GM12878 (cell line): Measurements from ENCODE around the gene CDCA3.
"Not testable (repeated sequence)": the region's sequence is repeated elsewhere in the genome, so short reads cannot be mapped to it uniquely, and the experiment has no call there.

Experiments used
- EZH2 ChIP-seq: IDR thresholded peaks from 2 replicates; pipeline ENCODE4 v1.6.1; 2012; ENCODE audit warnings: low read depth, mild to moderate bottlenecking, control low read depth, inconsistent platforms, low read length, borderline replicate concordance; ENCODE audit not compliant: control insufficient read depth
- IKZF1 ChIP-seq: fragments of 450-650 bp; conservative IDR thresholded peaks from 2 replicates; pipeline ENCODE4 v1.6.1; 2017; ENCODE audit warnings: antibody characterized with exemption, mild to moderate bottlenecking

DNA sequence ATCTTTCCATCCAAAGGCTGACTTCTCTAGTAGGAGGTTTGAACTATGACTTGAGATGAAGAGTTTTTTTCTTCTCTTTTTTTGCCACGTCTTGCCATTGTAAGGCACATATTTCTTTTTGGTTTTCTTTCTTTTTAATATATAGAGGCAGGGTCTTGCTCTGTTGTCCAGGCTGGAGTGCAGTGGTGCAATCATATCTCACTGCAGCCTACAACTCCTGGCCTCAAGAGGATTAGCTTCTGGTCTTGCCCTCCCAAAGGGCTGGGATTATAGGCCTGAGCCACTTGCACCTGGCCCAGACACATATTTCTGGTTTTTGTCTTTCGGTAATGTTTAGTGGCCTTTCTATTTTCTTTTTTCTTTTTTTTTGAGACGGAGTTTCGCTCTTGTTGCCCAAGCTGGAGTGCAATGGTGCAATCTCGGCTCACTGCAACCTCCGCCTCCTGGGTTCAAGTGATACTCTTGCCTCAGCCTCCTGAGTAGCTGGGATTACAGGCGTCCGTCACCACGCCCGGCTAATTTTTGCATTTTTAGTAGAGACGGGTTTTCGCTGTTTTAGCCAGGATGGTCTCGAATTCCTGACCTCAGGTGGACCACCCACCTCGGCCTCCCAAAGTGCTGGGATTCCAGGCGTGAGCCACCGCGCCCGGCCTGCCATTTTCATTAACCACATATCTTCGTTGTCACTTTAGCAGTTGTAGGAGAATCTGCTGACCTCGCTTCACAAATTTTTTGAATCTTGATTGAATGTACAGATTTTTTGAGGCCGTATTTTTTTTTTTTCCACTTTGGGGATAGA is 38.9 kb upstream of the CDCA3 start:
- TF ChIP-seq EZH2, IKZF1: not testable (repeated sequence)
